Left renal cortex interstitium (tissue), 4 donors: ENCODE data around the gene SUCLG2. TPM values are rescaled to one million over a fixed set of nuclear protein-coding genes. Genes with fewer than 3 reads are reported as not detected.

Experiments
- DNase-seq, 4 donors: peaks; one replicate each; pipeline ENCODE4 v3.0.0-alpha.2; 2013; ENCODE audit warnings: low read depth in 4 of 4, low spot score in 2 of 4, missing footprints in 1 of 4
- polyA plus RNA-seq, 4 donors: library from polyadenylated mRNA; unstranded; fragments of 120-200 nt; gene quantifications; one replicate each; pipeline ENCODE4 v1.2.1, GENCODE V29; 2013; ENCODE audit not compliant: insufficient read length in 4 of 4

The SUCLG2 gene, protein sequence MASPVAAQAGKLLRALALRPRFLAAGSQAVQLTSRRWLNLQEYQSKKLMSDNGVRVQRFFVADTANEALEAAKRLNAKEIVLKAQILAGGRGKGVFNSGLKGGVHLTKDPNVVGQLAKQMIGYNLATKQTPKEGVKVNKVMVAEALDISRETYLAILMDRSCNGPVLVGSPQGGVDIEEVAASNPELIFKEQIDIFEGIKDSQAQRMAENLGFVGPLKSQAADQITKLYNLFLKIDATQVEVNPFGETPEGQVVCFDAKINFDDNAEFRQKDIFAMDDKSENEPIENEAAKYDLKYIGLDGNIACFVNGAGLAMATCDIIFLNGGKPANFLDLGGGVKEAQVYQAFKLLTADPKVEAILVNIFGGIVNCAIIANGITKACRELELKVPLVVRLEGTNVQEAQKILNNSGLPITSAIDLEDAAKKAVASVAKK
- 10 to 100 TPM; 65.6 to 98.8 (median 75.4) TPM for polyA plus RNA-seq

DNA sequence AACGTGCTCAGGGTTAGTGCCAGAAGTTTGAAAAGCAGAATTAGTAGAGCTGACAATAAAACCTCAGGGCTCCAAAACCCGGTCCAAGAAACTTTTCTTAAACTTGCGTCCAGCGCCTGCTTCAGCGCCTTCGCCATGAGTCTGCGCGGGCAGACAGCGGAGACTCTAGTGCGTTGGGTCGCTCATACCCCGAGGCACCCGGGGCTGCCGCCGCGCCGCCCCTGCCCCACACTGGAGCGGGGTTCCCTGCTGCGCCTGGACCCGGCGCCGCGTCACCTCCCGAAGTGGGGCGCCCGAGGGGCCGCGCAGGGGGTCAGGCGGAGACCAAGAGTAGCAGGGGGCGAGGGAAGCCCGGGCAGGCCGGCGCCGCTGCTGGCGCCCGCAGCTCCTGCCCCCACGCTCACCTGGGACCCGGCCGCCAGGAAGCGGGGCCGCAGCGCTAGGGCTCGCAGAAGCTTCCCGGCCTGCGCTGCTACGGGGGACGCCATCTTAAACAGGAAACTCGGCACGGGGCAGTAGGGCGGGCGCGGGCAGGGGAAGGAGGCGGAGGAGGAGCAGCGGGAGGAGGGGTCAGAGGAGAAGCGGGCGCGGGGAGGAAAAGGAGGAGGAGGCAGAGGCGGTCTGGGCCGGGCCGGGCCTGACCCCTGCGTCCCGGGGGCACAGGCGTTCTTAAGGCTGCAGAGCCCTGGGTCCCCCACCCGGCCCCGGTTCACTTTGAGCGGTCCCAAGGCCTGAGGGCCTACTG lies at the start of gene SUCLG2:
Gene SUCLG2 (minus strand): TSS at position 514 of the 745 bp plus-strand sequence. CDS start 26 bp downstream, at position 488.
- DNase-seq = peak; percentile 59 to 79 (median 67)

DNA sequence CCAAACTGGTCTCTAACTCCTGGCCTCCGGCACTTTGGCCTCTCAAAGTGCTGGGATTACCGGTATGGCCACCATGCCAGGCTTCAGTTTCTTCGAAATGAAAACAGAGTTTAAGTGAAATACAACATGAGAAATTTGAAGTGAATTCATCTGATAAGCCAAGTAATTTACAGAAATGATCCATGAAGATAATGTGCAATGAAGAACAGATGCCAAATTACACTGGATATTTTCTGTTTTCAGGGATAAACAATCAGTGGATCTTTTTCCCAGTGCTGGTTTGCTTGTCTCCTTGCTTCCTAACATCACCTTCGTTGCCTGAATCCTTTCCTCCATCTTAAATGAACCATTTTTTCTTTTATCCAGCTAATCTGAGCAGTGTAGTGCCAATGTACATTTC lies 46.2 kb upstream of the SUCLG2 start:
- no peak for DNase-seq

DNA sequence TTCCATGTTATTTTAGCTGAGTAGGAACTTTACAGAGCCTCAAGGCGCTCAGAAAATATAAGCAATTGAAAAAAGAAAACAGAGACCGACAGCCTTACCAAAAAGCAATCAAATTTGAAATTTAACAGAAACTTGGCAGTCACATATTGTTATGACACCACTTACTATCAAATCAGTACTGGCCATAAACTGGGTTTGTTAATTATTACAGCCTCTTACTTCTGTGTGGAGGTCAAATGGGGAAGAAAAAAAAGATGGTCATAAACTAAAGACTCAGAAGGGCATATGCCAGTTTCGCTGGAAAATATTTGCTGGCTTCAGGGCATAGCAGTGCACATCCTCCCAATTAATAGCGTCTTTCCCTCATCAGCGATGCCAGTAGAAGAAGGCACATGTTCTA lies 45.5 kb upstream of the SUCLG2 start:
- no peak for DNase-seq

DNA sequence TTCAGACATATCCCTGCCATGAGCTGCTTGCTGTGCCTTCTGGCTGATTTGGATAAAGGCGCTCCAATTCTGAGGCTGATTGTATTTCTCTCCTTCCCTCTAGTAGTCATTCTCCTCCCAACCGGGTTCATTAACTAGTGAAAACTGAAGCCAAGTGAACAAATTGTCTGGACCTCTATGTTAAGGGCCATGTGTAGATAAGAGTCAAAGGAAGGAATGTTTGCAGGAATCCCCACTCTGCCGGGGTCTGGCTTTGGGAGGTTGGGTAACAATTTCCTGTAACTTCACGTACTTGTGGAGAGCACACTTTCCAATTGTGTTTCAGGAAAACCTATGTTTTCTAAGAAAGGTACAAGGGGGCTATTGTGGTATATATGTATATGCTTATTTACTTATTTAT lies 38.2 kb upstream of the SUCLG2 start:
- no peak for DNase-seq

DNA sequence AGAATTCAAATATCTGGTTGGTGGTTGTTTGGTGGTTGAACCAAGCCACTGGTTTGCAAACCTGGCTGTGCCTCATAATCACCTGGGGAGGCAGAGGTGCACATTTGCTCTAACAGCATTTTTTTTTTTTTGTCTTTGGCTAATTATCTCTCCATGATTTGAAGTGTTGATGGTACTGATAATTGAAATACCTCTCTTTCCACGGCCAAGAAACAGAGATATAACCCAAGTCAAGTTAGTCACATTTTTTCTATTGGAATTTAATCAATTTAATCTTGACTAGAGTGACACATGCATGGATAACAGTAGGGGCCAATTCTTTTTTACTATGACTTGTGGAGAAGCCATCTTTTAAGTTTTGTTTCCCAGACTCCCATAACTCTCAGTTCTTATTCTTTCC lies 37.5 kb upstream of the SUCLG2 start:
- no peak for DNase-seq

DNA sequence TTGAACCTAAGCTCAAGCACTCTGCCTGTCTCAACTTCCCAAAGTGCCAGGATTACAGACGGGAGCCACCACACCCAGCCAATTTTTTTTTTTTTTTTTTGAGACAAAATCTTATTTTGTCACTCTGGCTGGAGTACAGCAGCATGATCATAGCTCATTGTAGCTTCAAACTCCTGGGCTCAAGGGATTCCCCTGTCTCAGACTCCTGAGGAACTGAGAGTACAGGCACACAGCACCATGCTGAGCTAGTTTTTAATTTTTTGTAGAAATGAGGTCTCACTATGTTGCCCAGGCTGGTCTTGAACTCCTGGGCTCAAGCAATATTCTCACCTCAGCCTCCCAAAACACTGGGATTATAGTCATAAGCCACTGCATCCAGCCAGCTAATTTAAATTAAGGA lies 36.8 kb upstream of the SUCLG2 start:
- DNase-seq = no peak

DNA sequence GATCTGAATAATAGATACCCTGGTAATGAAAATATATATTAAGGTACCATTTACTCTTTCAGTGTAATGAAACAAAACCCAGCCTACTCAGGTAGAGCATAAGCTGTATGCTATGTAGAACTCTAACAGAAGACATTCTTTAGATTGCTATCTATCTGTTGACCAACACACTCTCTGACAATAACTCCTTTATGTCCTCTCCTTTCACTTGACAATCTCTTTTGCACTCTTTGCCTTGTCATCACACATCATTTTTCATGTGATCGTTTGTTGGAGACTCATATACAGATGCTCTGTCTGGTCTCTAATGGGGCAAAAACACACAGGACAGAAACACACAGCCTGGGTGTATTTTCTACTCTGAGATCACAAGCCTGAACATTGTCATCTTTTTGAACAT lies 35.4 kb upstream of the SUCLG2 start:
- DNase-seq = no peak

DNA sequence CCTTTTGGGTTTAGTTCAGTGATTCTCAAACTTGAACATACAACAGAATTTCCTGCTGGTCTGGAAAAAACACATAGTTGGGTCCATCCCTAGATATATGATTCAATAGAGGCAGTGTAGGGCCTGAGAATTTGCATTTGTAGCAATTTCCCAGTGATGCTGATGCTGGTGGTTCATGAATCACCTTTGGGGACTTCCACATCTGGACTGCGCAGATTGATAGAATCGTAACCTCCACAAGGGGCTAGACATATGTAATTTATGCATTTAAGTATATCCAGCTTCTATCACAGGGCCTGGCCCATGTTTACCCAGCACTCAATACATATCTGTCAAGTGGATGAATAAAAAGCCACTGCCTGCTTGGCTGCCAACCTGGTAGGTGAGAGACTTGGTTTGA lies 33.8 kb upstream of the SUCLG2 start:
- DNase-seq = no peak

DNA sequence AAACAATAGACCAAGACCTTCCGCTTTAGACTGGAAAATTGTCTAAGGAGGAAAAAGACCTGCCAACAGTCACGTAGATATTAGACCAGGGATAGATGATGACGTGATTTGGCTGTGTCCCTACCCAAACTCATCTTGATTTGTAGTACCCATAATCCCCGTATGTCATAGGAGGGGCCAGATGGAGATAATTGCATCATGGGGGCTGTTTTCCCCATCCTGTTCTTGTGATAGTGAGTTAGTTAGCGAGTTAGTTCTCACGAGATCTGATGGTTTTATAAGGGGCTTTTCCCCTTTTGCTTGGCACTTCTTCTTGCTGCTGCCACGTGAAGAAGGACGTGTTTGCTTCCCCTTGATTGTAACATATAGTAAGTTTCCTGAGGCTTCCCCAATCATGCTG lies 31.7 kb upstream of the SUCLG2 start:
- DNase-seq = no peak

DNA sequence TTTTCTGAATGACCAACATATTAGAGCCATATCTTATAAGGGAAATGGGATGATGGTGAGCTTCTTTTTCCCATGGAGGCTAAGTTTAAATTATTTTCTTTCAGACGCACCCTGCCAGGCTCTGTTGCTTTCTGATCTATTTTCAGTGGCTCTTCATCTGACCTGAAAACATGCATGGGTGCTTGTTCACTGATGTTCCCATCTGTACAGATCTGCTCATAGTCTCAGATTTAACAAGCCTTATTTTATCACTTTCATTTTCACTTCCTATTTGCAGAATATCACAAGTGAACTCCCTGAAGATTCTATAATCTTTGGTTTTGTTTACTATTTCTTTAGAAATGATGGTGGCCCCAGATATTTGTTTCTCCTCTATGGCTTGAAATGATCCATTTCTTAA lies 31.1 kb upstream of the SUCLG2 start:
- no peak for DNase-seq

DNA sequence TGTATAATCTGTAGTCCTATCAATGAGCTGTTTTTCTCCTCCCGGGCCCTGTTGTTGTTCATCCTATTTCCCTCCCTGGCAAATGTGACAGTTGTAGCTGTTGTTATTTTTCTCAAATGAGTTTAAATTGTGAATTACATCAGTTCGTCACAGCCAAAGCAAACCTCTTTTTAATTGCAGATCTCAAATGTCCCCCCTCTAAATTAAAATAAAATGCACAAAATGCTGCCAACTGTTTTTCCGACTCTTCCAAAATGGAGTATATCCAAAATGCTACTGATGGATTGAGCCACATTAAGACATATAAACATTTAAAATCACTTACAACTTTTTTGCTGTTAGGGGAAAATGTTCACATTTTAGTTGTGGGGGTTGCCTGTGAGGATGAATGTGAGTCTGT lies 29.8 kb upstream of the SUCLG2 start:
- no peak for DNase-seq

DNA sequence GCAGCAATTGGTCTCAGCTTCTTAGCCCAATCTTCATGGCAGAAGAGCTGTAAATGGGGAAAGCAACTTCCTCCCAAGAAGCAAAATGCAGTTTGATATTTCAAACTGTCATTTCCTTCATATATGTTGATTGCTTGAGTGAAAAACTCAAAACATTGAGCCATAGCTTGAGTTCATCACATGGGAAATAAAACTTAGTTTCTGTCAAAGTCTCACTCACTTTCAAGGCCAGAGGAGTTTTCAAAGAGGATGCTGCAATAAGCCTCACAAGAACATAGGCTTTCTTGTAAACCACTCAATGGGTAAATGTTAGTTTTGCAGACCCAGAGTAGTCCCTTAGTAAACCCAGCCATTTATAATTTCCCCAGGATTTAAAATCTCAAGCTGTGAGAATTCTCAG lies 29.1 kb upstream of the SUCLG2 start:
- no peak for DNase-seq

DNA sequence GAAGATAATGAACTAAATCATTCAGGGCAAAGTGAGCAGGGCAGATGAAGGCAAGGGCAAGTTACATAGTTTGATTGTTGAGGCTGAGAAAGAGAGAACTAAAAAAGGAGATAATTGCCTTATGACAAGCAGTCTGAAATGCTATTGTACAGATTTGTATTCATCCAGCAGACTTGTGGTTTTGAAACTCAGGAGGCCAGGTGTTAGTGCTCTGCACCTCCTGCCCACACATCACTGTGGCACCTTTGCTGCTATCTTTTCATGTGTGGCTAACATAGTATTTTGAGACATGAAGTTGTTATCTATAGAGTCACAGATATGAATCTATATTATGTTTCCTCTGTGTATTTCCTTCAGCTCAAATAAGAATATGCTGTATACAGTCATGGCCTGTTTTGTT lies 24.3 kb upstream of the SUCLG2 start:
- DNase-seq = no peak

DNA sequence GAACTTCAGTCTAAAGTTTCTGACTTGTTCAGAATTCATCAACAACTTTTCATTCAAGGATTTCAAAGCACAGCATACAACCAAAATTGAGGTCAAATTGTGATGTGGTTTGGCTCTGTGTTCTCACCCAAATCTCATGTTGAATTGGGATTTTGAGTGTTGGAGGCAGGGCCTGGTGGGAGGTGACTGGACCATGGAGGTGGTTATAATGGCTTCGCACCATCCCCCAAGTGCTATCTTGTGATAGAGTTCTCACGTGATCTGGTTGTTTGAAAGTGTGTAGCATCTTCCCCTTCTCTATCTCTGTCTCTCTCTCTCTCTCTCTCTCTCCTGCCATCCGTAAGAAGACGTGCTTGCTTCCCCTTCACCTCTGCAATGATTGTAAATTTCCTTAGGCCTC lies 19.6 kb upstream of the SUCLG2 start:
- DNase-seq = no peak

DNA sequence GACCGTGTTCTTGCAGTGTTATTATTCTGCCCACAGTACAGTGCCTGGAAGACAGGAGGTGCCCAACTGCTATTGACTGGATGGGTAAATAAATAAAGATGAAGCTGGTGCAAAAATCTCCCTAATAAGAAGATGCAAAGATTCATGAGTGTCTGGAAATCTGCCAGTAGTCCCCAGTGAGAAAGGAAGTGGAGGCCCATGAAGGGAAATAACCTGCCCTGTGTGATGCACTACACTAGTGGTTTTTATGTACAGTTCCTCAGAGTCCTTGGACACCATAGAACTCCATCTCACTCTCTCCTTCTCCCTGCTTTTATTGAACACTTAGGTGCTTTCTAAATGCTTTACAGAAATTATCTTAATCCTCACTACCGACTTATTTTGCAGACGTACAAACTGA lies 8.3 kb upstream of the SUCLG2 start:
- no peak for DNase-seq

DNA sequence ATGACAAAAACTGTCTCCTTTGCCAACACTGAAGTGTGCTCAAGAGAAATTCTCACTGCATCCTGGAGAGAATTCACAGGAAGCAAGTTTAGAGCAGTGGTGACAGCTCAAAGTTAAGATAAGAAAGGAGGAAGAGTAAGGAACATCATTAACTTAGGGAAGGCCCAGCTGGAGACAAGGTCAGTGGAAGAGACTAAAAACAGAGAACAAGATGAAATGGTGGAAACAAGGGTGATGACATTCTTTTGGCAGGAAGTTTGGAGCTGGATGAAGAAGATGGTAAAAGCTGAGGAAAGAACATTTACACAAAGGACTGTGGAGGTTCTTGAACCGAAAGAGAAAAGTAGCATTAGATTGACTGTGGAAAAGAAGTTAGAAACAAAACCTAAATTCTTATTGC lies 6.7 kb upstream of the SUCLG2 start:
- no peak for DNase-seq

DNA sequence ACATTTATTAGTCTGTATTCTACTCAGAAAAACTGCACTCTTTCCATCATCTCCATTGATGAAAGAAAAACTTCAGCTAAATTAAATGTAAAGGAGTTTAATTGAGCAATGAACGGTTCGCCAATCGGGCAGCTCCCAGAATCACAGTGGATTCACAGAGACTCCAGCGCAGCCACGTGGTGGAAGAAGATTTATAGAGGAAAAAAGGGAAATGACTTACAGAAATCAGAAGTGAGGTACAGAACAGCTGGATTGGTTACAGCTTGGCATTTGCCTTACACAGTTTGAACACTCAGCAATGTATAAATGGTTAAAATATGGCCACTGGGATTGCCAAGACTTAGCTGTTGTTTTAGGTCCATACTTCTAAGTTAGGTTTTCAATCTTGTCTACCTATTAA lies 2.8 kb upstream of the SUCLG2 start:
- no peak for DNase-seq

DNA sequence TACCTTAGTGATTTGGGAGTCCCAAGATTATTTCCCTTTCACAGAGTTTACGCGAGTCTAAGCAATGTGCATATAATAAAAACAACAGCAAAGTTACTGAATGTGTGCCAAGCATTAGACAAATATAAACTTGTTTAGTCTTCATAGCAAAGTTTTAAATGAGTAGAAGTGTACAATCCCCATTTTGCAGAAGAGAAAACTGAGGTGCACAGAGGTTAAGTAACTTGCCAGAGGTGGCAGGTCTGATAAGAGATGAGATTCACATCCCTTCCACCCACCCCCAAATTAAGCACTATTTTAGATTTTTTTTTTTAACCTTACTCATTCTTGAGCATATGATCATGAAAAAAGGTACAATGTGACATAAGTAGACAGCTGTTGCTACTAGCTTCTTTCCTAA lies 2.2 kb upstream of the SUCLG2 start:
- no peak for DNase-seq

DNA sequence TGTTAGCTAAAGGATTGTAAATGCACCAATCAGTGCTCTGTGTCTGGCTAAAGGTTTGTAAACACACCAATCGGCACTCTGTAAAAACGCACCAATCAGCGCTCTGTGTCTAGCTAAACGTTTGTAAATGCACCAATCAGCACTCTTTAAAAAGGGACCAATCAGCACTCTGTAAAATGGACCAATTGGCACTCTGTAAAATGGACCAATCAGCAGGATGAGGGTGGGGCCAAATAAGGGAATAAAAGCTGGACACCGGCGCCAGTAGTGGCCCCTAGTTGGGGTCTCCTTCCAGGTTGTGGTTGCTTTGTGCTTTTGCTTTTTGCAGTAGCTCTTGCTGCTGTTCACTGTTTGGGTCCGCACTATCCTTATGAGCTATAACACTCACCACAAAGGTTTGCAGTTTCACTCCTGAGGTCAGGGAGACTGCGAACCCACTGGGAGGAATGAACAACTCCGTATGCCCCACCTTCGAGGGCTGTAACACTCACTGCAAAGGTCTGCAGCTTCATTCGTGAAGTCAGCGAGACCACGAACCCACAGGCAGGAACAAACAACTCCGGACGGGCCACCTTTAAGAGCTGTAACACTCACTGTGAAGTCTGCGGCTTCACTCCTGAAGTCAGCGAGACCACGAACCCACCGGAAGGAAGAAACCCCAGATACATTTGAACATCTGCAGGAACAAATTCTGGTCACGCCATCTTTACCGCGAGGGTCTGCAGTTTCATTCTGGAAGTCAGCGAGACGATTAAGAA lies 1.1 kb upstream of the SUCLG2 start:
- no peak for DNase-seq

DNA sequence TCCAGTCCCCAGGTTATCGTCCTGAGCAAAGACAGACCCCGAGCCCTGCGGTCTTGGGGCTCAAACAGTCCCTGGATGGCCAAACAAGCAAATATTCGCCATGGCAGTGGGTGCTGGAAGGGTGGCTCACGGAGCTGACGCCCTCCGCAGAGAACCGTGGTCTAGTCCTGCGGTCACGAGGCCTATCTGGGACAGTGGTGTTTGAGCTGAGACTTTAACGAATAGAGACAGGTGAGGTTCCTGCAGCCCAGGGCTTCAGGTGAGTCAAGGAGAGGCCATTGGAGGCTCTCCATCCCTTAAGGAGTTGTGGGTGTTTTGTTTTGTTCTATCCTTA lies 399 bp upstream of the SUCLG2 start:
- no peak for DNase-seq

DNA sequence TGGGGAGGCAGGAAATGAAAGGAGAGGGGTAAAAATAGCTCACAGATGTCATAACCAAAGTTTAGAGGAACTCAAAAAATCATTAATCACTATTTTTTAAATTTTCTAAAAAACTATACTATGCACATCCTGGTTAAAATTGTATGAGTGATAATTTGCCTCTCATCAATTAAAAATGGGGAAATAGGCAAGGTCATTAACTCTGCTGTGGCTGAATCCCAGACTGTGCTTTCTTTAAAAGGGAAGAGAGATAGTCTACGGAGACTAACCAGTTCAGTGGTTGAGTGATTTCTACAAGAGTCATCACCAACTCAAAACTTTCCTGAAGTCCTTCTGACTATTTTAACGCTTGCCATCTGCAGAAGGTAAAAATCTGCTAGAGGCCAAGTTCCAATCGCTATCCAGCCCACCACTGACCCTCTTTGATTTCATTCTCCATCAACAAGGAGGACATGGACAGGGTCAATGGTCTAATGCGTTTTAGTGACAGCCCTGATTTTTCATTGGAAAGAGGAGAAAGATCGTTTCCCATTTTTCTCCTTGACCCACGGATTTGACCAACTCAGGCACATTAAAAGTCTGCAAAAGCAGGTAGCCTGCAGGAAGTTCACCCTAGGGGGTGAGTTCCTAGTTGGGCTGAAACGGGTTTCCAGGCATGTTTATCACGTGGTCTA lies 850 bp downstream of the SUCLG2 start:
- peak in 2 of 4 donors; percentile 11 to 13 for DNase-seq
